KMS-11 (cell line): ENCODE data around the gene STAT5B.

Source experiments
- H2AFZ ChIP-seq: fragments of 200-600 bp; sonication (generic); 2 replicates; pipeline ENCODE4 v1.6.1; 2016; ENCODE audit warnings: antibody characterized with exemption, mixed run types, low read depth
- H3K27ac ChIP-seq: fragments of 200-600 bp; sonication (generic); 2 replicates; pipeline ENCODE4 v1.6.1; 2016; ENCODE audit warnings: mild to moderate bottlenecking, mixed run types
- H3K27me3 ChIP-seq: fragments of 200-600 bp; sonication (generic); 2 replicates; pipeline ENCODE4 v1.6.1; 2017; ENCODE audit warnings: mild to moderate bottlenecking, low read depth, mixed run types, moderate library complexity; ENCODE audit not compliant: insufficient read depth
- H3K36me3 ChIP-seq: fragments of 200-600 bp; sonication (generic); 2 replicates; pipeline ENCODE4 v1.6.1; 2017; ENCODE audit warnings: mild to moderate bottlenecking, mixed run types; ENCODE audit not compliant: insufficient read depth
- H3K4me1 ChIP-seq: fragments of 200-600 bp; sonication (generic); 2 replicates; pipeline ENCODE4 v1.6.1; 2016; ENCODE audit warnings: mild to moderate bottlenecking, low read depth, mixed run types; ENCODE audit not compliant: poor library complexity, severe bottlenecking
- H3K4me2 ChIP-seq: fragments of 200-600 bp; sonication (generic); 2 replicates; pipeline ENCODE4 v1.7.0; 2016; ENCODE audit warnings: mild to moderate bottlenecking, mixed run types
- H3K4me3 ChIP-seq: fragments of 200-600 bp; sonication (generic); IDR thresholded peaks from 2 replicates; pipeline ENCODE4 v1.6.1; 2017; ENCODE audit warnings: low read depth, low read length, mixed read lengths; ENCODE audit not compliant: insufficient read depth
- H3K79me2 ChIP-seq: fragments of 200-600 bp; sonication (generic); 2 replicates; pipeline ENCODE4 v1.6.1; 2016; ENCODE audit warnings: low read depth, mixed run types; ENCODE audit not compliant: insufficient read depth
- H3K9ac ChIP-seq: fragments of 200-600 bp; sonication (generic); 2 replicates; pipeline ENCODE4 v1.6.1; 2016; ENCODE audit warnings: mild to moderate bottlenecking, mixed run types
- H4K20me1 ChIP-seq: fragments of 200-600 bp; sonication (generic); 2 replicates; pipeline ENCODE4 v1.6.1; 2016; ENCODE audit warnings: mild to moderate bottlenecking, mixed run types; ENCODE audit not compliant: insufficient read depth
- CTCF ChIP-seq: fragments of 200-600 bp; sonication (generic); conservative IDR thresholded peaks from 2 replicates; pipeline ENCODE4 v1.6.1; 2017; ENCODE audit warnings: low read depth, mild to moderate bottlenecking, antibody characterized with exemption, low read length, moderate library complexity, mixed read lengths

STAT5B gene

GRCh38 chr17:42287977-42288802, 12.0 kb upstream of the STAT5B start, which contains the start of gene STAT5A:
TSS of gene STAT5A (plus strand) at chr17:42288498. CDS start at chr17:42289412, 914 bp downstream.
- Histone ChIP-seq H3K4me2 (no peak within 1 kb of the TSS), H3K36me3 (no peaks in the 10 kb centered on the region), H3K79me2 (no peaks in the 10 kb centered on the region), H3K27ac (no peak within 1 kb of the TSS), H4K20me1 (no peaks in the 10 kb centered on the region), H2AFZ (no peak within 1 kb of the TSS), H3K4me1 (no peaks in the 10 kb centered on the region), H3K4me3 (no peak within 1 kb of the TSS), H3K9ac (no peak within 1 kb of the TSS), H3K27me3 (peaks cover 27% of the 10 kb centered on the region)
- TF ChIP-seq CTCF = no peak

GRCh38 chr17:42287305-42287976, 11.2 kb upstream of the STAT5B start:
- H3K27ac ChIP-seq = no peak overlapping the region
- H3K4me1 ChIP-seq = no peaks in the 10 kb centered on the region
- H3K4me2 ChIP-seq = no peak overlapping the region
- no peak overlapping the region for H2AFZ ChIP-seq
- H3K9ac ChIP-seq = no peak overlapping the region
- no peaks in the 10 kb centered on the region for H3K79me2 ChIP-seq
- H3K4me3 ChIP-seq = no peak overlapping the region
- peaks cover 27% of the 10 kb centered on the region for H3K27me3 ChIP-seq
- H4K20me1 ChIP-seq = no peaks in the 10 kb centered on the region
- no peaks in the 10 kb centered on the region for H3K36me3 ChIP-seq
- TF ChIP-seq CTCF = no peak

GRCh38 chr17:42286411-42287221, 10.4 kb upstream of the STAT5B start:
- Histone ChIP-seq H3K27ac (no peak overlapping the region), H4K20me1 (no peaks in the 10 kb centered on the region), H3K9ac (no peak overlapping the region), H3K4me3 (no peak overlapping the region), H2AFZ (no peak overlapping the region), H3K4me2 (no peak overlapping the region), H3K79me2 (no peaks in the 10 kb centered on the region), H3K27me3 (peaks cover 27% of the 10 kb centered on the region), H3K4me1 (no peaks in the 10 kb centered on the region), H3K36me3 (no peaks in the 10 kb centered on the region)
- TF ChIP-seq CTCF = no peak

DNA sequence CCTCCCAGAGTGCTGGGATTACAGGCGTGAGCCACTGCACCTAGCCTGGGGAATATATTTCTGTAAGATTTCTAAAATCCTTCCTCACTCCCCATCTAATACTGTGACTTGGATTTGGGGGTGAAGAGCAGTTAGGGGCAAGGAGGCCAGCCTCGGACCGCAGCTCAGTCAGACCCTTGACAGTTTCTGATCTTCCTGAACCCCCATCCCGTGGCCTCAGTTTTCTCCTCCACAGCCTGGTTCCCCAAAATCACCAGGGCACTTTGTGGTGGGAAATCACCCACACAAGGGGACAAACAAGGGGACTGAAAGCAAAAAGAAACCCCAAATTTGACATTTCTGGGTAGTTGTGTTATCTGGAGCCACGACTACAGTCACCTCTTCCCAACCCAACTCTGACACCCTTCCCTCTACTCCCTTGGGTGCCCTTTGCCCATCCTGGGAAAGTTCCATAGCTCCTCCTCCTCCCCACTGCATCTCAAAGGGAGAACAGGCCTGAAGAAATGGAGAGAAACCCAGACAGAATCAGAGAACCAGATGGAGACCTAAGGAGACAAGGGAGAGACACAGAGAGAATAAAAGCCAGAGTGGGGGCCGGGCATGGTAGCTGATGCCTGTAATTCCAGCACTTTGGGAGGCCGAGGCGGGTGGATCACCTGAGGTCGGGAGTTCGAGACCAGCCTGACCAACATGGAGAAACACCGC, 9.3 kb upstream of the STAT5B start:
- H4K20me1 ChIP-seq = no peaks in the 10 kb centered on the region
- H3K4me2 ChIP-seq = no peak overlapping the region
- no peak overlapping the region for H3K27ac ChIP-seq
- no peaks in the 10 kb centered on the region for H3K4me1 ChIP-seq
- H2AFZ ChIP-seq = no peak overlapping the region
- H3K27me3 ChIP-seq = peaks cover 22% of the 10 kb centered on the region; the same call in 1 of the 2 replicates
- no peak for TF ChIP-seq CTCF
- H3K36me3 ChIP-seq = no peaks in the 10 kb centered on the region
- H3K4me3 ChIP-seq = no peak overlapping the region
- H3K9ac ChIP-seq = no peak overlapping the region
- H3K79me2 ChIP-seq = no peaks in the 10 kb centered on the region
